C4-2B (cell line): ENCODE measurements around the gene FRG2C.
"Not testable (repeated sequence)": the region's sequence is repeated elsewhere in the genome, so short reads cannot be mapped to it uniquely, and the experiment has no call there.

Source experiments
- CTCF ChIP-seq: fragments of 450-650 bp; conservative IDR thresholded peaks from 2 replicates; pipeline ENCODE4 v1.5.1; 2017; ENCODE audit warnings: mild to moderate bottlenecking
- ZFX ChIP-seq: fragments of 450-650 bp; IDR thresholded peaks from 2 replicates; pipeline ENCODE4 v1.6.1; 2017

DNA sequence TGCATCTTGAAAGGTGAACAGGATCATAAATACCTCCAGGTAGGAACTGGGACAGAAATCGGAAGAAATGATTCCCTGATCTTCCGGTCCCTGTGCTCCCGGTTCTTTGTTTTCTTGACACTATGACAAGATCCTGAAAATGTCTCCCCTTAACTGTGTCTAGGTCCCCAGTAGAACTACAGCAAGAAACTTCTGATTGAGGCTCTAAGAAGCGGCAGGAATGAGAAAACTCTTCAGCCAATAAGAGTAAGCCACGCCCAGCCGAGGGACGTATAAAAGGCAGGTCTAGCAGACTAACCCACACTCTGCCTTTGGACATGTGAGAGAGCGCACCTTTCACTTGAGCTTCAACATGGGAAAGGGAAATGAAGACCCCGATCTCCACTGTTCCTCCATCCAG lies at the start of gene FRG2C:
- TF ChIP-seq CTCF, ZFX: not testable (repeated sequence)
